Stimulated activated CD8-positive, alpha-beta memory T cell treated with anti-CD3 and anti-CD28 coated beads, Interleukin-4, amount 100 ng/mL, for 1 hour (primary cell): ENCODE measurements around the gene ITPR2.
"Not testable (repeated sequence)": the region's sequence is repeated elsewhere in the genome, so short reads cannot be mapped to it uniquely, and the experiment has no call there.

ENCODE experiments used
- DNase-seq, 2 donors: peaks; one replicate each; pipeline ENCODE4 v3.0.0-alpha.2; 2020; ENCODE audit warnings: low read depth in 2 of 2, low spot score in 1 of 2

The ITPR2 gene

DNA sequence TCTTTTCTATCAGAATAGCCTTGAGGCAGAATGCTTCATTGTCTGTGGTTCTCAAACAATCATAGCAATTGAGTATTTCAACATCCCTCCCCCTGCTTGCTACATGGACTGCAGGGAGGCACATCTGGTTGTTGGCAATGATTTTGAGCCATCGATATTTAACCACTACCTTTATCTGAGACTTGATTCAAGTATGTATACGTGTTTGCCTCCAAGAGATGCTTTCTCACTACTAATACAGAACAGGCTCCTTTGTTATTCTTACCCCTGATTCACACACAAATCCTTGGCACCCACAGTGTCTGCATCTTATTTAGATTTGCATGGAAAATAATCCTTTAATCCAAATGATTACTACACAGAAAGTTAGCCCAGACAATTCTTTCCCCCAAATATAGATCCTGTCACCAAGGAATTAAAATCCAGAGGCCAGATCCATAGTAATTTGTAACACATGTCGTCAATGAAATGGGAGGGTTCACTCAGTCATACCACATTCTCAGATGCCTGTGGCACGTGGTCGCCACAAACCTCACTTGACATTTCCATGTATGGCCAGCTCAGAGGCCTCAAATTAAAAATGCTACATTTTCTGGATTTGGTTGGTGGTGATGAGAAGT lies 199.3 kb downstream of the ITPR2 start:
- DNase-seq, result no peak

DNA sequence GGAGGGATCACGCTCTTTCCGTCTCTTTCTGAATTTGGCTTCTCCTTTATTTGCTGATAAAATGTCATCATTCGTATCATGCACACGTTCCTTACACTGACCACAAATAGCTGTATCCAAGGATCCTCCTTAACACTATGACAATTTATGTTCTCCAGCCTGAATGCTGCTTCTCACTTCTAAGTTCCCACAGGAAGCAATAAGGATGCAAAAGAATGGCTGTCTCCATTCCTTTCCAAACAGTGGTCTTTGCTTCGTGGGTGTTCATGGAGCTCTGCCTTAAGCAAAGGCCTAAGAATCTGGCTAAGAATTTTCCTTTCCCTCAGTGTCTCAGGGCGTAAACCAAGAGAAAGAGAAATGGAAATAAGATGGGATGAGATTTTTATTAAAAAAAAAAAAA lies 200.2 kb downstream of the ITPR2 start:
- no peak for DNase-seq

DNA sequence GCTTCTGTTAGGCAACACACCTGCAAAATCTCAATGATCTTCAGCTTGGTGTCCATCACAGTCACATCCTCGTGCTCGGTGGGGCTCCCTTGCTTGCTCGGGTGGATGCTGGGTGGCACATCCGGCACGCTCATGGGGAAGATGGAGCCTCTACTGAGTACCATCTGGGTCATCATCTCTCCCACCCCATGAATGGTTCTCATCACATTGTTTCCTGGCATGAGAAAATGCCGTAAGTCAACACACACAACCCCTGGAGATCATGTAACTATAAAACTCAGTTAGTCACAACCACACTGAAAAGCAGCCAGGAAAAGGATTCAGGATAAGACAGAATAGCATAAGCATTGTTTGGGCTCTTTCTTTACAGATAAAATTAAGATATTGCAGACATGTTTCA lies 201.1 kb downstream of the ITPR2 start:
- DNase-seq, result no peak

DNA sequence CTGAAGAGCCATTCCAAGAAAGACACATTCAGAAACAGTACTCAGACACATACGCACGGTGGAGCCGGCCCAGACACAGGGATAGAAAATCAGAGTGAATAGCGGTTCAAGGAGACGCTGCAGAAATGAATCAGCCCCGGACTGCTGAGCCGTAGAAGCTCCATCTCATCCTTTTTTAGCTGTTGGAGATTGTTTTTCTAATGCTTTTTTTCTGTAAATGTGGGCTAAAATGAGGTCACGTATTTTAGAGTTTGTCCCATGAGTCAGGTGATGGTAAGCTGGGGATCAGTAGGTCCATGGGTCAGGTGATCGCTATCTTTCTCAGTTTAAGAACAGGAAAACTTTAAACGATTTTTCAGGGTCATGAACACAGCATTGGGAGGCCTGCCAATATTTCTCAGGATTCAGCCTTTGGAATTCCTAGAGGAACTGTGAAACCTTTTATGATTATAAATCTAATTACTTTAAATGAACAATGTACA lies 202.4 kb downstream of the ITPR2 start:
- DNase-seq, result no peak

DNA sequence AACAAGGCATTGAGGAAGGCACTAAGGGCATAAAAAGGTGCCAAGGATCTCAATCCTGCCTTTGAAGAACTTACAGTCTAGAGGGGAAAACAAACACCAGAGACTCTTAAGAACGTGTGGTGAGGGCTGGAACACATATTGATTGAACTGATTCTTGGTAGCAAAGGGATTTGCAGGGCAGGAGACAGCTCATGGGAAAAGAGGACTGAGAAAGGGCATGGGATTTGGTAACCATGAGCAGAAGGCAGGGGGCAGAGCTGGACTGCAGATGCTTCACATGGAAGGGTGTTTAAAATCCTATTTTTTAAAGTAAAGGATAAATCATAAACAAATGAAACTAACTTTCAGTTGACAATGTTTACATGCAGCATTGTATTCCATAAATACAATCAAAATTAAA lies 203.1 kb downstream of the ITPR2 start:
- DNase-seq, result no peak

DNA sequence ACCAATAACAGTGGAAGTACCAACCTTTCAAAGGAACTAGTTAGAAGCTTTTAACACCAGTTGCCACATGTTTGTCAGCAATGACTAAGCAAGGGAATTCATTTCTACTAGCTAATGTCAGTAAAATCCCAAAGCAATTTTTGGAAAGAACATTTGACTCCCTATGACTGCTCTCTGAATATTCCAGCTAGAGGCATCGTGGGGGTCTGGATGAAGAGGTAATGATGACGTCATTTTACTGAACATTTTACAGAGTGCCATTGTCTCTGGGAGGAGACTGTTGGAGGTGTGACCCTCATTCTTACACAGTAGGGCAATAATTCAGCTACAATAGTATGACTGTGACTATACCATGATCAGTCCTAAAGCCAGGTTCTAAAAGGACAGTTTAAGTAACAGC lies 204.8 kb downstream of the ITPR2 start:
- no peak for DNase-seq

DNA sequence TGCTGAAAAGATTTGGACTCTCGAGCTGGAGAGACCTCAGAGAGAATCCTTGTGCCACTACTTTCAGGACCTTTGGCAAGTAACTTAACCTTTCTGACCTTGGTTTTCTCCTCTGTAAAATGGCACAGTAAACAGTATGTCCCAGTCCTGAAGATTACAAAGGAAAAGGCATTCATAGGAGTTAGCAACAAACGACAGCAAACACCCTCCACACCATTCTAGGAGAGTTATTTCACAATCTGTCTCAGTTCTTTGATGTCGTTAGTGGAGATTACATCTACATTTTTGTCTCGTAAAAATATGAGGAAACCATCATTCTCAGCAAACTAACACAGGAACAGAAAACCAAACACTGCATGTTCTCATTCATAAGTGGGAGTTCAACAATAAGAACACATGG lies 205.7 kb downstream of the ITPR2 start:
- DNase-seq, result no peak

DNA sequence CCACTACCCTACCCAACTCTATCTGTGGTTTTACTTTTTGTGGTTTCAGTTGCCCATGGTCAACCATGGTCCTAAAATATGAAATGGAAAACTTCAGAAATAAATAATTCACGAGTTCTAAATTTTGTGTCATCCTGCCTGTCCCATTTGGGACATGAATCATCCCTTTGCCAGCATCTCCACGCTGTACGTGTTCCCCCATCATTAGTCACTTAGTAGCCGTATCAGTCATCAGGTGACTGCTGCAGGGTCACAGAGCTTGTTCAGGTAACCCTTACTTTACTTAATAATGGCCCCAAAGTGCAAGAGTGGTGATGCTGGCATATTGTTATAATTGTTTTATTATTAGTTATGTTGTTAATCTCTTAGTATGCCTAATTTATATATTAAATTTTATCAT lies 209.9 kb downstream of the ITPR2 start:
- DNase-seq, result no peak

DNA sequence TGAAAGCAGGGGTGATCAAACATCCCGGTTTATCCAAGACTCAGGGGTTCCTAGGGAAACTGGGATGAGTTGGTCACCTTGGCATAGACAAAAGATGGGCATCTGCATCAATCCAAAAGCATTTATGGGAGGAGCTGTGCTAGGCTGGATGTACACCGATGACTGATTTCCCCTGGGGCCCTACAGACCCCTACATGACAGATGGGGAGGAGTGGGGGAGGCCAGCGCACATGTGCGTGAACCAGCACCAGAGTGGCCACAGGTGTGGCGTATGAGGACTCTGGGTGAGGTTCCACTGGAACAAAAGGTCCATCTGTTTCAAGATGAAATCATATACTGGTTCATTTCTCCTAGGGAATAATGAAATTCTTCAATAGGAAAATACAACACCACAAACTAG lies 210.4 kb downstream of the ITPR2 start:
- no peak for DNase-seq

DNA sequence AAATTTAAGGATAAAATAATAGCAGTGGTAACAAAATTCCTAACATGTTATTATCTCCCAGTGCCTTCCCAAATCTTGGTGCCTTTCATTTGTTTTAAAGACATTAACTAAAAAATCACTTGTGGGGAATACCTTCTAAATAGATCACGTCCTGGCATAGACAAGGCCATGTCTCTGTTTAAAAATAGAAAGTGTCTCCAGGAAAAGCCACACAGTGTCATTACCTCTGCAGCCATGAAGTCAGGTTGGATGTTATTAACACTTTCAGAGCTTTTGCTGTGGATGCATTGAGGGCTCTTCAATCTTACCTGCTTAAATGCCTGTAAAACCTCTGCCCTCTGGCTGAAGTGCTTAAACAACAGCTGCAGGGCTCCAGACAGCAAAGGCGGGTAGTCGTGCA lies 211.1 kb downstream of the ITPR2 start:
- no peak for DNase-seq

DNA sequence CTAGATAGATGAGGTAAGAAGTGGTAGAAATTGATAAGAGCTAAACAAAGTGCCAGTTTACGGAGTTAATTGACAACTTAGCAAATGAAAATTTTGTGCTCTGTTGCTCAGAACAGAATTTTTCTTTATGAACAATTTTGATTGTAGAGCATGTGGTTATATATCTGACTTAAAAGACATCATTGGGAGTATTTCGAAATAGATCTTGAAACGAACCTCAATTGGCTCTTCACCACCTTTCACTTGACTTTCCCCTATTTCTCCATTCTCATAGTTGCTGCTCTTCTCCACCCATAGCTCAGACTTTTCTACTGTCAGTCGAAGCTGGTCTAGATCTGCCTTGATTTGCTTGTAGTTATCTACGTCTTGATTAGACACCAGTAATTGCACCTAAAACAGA lies 212.1 kb downstream of the ITPR2 start:
- no peak for DNase-seq

DNA sequence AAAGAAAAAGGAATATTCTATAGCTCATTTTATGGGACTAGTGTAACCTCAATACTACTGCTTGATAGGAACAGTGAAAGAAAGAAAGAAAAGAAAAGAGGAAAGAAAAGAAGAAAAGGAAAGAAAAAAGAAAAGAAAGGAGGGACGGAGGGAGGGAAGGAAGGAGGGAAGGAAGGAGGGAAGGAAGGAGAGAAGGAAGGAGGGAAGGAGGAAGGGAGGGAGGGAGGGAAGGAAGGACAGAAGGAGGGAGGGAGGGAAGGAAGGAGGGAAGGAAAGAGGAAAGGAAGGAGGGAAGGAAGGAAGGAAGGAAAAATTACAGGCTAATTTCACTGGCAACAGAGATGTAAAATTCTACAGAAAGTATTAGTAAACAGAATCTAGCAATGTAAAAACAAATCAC lies 215.5 kb downstream of the ITPR2 start:
- DNase-seq, result no peak

DNA sequence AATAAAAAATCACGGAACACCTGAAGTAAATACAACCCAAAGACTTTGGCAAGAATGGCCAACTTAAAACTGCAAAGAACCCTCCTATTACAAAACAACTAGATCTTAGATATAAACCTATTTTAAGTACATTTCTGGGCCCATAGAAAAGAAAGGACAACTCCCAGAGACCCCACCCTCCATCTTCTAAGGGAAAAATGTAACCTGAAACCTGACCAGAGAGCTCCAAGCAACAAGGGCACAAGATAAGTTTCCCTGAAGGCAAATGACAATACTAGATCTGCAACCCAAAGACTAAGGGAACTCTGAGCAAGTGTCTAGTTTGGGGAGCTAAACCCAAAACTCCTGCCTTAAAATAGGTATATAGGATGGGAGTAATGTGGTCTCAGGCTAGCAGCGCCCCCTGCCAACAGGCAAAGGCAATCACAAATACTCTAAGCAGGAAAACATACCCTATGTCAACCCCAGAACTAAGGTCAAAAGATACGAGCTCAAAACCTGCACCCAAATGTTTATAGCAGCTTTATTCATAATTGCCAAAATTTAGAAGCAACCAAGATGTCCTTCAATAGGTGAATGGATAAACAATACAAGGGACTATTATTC lies 218.9 kb downstream of the ITPR2 start:
- no peak for DNase-seq

DNA sequence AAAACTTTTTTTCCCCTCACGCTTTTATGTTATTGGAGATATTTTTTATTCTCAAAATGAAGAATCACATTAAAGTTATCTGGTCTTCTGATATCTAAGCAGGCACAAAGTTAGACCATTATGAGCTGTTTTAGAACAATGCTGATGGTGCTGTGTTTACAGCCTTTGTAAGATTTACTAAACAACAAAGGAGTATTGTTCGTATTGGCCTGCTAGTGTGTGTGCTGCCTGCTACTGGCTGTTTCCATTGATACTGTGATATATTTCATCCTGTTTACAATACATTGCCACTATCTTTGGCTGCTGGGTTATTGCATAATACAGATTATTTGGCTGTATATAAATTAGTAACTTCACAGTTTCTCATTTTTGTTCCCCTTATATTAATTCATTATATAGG lies 220.8 kb downstream of the ITPR2 start:
- DNase-seq, result no peak

DNA sequence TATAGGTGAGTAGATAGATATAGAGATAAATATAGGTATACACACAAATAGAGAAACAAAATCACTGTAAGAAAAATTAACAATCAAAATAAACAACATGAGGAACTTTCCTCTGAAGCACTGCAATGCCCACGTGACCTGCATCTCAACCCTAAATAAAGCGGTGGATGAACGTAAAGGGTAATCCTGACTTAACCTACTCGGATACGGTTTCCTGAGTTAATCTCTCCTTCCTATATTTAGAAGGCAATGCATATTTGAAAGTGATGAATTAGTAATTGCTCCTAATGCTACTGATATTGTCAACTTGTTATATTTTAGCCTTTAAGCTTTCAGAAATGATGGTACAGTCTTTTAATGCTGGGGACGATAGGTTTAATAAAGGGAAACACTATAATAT lies 221.4 kb downstream of the ITPR2 start:
- no peak for DNase-seq

DNA sequence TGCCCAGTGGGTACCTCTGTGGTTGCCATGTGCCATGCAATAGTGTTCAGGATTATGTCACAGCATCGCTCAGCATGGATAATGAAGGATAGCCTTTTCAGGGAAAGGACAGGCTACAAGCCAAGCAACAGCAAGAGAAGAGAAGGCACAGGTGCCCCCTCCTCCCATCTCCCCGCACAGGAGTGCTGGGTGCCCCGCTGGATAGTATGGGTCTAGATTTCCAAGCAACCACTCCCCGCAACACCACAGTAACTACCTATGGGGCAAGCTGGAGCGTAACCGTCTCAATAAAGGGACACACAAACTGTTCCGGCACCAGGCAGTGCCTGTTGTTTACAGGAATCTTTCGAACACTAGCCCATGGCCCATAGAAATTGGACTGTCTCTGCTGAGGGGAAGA lies 222.2 kb downstream of the ITPR2 start:
- no peak for DNase-seq

DNA sequence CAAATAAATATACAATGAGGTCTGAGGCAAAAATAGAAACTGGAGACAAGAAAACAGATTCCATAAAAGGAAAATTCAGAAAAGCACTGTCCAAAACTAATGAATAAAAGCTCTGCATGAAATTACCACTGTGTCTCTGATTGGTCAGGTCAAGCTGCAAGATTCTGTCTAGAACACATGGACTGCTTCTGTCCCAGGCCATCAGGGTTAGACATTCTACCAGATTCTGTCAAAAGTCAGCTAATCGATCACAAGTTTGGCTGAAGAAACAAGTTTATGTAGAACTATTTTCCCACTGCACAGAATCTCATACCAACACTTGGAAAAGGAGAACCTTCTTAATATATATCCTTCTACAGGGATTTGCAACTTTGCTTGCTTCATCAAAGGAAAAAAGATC lies 223.0 kb downstream of the ITPR2 start:
- no peak for DNase-seq

DNA sequence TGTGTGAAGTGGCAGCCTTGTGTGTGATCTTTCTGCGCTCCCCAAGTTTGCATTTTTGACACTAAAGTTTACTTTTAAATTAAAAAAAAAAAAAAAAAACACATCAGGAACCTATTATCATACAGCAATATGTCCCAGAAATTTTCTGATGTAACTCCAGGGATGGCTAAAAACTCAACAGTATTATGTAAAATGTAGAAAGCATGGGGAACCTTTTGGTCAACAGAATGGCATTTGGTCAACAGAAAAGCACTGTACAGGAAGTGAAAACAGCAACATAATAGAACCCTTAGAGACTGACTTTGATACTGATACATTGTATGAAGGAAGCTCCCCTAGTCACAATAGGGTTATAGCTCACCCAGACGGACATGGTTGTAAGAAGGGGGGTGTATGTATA lies 224.3 kb downstream of the ITPR2 start:
- DNase-seq, result no peak

DNA sequence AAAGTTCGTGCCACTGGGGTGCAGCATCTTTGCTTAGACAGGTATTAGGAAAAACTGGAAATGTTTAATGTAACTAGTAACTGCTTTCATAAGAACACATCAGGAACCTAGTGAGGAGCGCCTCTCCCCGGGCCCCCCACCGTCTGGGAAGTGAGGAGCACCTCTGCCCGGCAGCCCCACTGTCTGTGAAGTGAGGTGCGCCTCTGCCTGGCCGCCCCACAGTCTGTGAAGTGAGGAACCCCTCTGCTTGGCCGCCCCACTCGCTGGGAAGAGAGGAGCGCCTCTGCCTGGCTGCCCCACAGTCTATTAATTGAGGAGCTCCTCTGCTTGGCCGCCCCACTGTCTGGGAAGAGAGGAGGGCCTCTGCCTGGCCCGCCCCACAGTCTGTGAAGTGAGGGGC lies 224.7 kb downstream of the ITPR2 start:
- no peak for DNase-seq

DNA sequence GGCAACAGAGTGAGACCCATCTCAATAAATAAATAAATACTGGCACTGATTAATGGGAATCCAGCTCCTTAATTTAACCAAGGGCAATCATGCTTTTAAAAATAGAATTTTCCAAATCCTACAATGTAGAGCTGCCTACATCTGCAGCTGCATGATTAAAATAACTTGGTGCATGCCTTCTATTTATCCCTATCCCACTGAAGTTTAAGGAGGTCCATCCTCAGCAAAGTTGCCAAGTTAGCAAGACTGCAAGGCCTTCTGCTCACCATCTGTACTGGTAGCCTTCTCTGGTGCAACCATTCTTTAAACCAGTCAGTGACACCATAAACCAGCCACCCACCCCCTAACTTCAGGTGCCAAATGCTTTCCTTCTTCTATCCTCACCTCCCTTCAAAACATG lies 226.1 kb downstream of the ITPR2 start:
- no peak for DNase-seq

DNA sequence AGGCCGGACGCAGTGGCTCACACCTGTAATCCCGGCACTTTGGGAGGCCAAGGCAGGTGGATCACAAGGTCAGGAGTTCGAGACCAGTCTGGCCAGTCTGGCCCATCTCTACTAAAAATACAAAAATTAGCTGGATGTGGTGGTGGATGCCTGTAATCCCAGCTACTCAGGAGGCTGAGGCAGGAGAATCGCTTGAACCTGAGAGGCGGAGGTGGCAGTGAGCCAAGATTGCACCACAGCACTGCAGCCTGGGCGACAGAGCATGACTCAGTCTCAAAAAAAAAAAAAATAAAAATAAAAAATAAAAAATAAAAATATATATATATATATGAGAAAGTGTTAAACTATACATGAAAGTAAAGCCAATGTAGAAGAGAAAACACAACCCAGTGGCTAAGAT lies 228.2 kb downstream of the ITPR2 start:
- not testable (repeated sequence) for DNase-seq

DNA sequence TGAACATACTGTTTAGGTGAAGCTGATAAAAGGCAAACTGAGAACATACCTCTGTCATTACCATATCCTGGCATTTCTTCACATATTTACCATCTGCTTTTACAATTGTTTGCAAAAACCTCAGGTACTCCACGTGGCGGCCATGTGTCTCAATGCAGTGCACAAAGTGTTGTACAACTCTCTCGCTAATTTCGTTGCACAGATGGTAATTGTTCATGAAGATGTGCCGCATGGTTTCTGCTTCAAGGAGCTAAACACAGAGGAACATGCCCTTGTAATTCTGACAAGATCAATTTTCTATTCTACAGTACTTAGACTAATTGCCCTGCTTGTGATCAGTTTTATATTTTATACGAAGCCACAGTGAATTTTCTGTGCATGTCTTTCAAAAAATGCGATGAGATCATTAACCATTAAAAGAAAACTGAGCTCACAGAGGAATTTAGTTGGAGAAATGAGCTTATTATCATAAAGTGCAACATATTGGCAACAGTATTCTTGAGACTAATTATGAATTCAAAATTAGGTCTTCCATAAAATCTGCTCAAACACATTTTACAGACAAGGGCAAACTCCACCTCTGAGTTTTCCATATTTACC lies 233.8 kb downstream of the ITPR2 start:
- DNase-seq, result no peak

DNA sequence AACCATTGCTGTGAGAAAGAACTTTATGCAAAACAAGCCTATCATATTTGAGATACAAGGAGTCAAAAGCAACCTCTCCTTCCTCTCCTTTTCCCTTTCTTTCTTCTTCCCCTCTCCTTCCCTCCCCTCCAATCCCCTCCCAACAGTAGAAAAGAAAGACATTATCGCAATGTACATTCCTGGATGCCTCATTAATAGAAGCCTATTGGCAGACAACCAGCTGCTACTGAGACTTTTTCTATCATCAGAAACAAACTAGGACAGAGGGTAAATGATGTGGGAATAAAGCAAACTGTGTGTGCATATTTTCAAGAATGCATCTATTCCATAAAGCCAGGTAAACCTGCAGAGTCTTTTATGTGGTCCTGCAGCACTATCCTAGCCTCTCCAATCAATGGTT lies 237.2 kb downstream of the ITPR2 start:
- no peak for DNase-seq
